IMR-90 (cell line): Measurements from ENCODE around the gene PREP. TPM values are rescaled to one million over a fixed set of nuclear protein-coding genes. Genes with fewer than 3 reads are reported as not detected.

Experiments
- ATAC-seq: fragments of 200-7000 bp; cut with Tn5 transposase; 2 replicates; pipeline ENCODE4 v1.9.1; 2020; ENCODE audit warnings: low read depth, mild to moderate bottlenecking, moderate library complexity
- BruUV-seq: library from RNA; stranded (reverse); fragments of 400-500 nt; replicated peaks from 2 replicates; lab custom pipeline; 2021; lab: Mats Ljungman, UMichigan
- CTCF ChIA-PET: fragments of 300-600 bp; formaldehyde crosslinking; extraction: SDS; loops from one replicate; lab custom pipeline; 2021; ENCODE audit warnings: antibody characterized with exemption; lab: Yijun Ruan, JAX
- POLR2A ChIA-PET: fragments of 300-600 bp; sonication (Branson Sonifier 250); formaldehyde crosslinking; loops from one replicate; lab custom pipeline; 2022; ENCODE audit warnings: antibody characterized with exemption; ENCODE audit not compliant: unreplicated experiment; lab: Charles Lee
- DNase-seq: peaks from one replicate; pipeline ENCODE4 v3.0.0; 2013
- H2AFZ ChIP-seq: replicated peaks from 2 replicates; pipeline ENCODE3; 2013; ENCODE audit warnings: low read length, mild to moderate bottlenecking; ENCODE audit not compliant: poor library complexity
- H2AK5ac ChIP-seq: 2 replicates; pipeline ENCODE4 v1.6.1; 2013; ENCODE audit warnings: low read depth, low read length, inconsistent platforms
- H2AK9ac ChIP-seq: replicated peaks from 2 replicates; pipeline ENCODE3; 2013; ENCODE audit warnings: mild to moderate bottlenecking, low read depth, low read length, moderate library complexity; ENCODE audit not compliant: poor library complexity
- H2BK120ac ChIP-seq: 2 replicates; pipeline ENCODE4 v1.6.1; 2013; ENCODE audit warnings: low read depth, low read length, inconsistent platforms
- H2BK15ac ChIP-seq: 3 replicates; pipeline ENCODE4 v1.6.1; 2013; ENCODE audit warnings: low read depth, low read length, inconsistent platforms
- H2BK20ac ChIP-seq: 2 replicates; pipeline ENCODE4 v1.6.1; 2013; ENCODE audit warnings: low read depth, mild to moderate bottlenecking, inconsistent platforms, low read length, moderate library complexity
- H2BK5ac ChIP-seq: 2 replicates; pipeline ENCODE4 v1.6.1; 2013; ENCODE audit warnings: mild to moderate bottlenecking, low read depth, low read length, inconsistent platforms; ENCODE audit not compliant: poor library complexity, severe bottlenecking
- H3K14ac ChIP-seq: replicated peaks from 2 replicates; pipeline ENCODE4 v1.6.1; 2013; ENCODE audit warnings: low read depth, low read length, inconsistent platforms
- H3K18ac ChIP-seq: 2 replicates; pipeline ENCODE4 v1.6.1; 2013; ENCODE audit warnings: low read depth, low read length, control low read depth
- H3K23ac ChIP-seq: 2 replicates; pipeline ENCODE4 v1.6.1; 2013; ENCODE audit warnings: low read depth, low read length, inconsistent platforms
- H3K27ac ChIP-seq: 2 replicates; pipeline ENCODE4 v1.5.1; 2013; ENCODE audit warnings: mild to moderate bottlenecking, control low read depth, low read length; ENCODE audit not compliant: insufficient read depth
- H3K27me3 ChIP-seq: 2 replicates; pipeline ENCODE4 v1.6.1; 2013; ENCODE audit warnings: low read length; ENCODE audit not compliant: control insufficient read depth, insufficient read depth
- H3K36me3 ChIP-seq: 2 replicates; pipeline ENCODE4 v1.6.1; 2013; ENCODE audit warnings: low read length, mixed read lengths; ENCODE audit not compliant: control insufficient read depth, insufficient read depth
- H3K4ac ChIP-seq: 2 replicates; pipeline ENCODE4 v1.6.1; 2013; ENCODE audit warnings: low read depth, low read length, inconsistent platforms
- H3K4me1 ChIP-seq: 2 replicates; pipeline ENCODE4 v1.6.1; 2013; ENCODE audit warnings: low read length, mixed read lengths; ENCODE audit not compliant: control insufficient read depth, insufficient read depth
- H3K4me2 ChIP-seq: 2 replicates; pipeline ENCODE4 v1.6.1; 2013; ENCODE audit warnings: low read depth, mild to moderate bottlenecking, control low read depth, low read length, moderate library complexity
- H3K4me3 ChIP-seq: 2 replicates; pipeline ENCODE4 v1.5.1; 2013; ENCODE audit warnings: low read depth, mild to moderate bottlenecking, control low read depth, low read length, moderate library complexity; ENCODE audit not compliant: insufficient read depth
- H3K56ac ChIP-seq: 2 replicates; pipeline ENCODE4 v1.6.1; 2013; ENCODE audit warnings: low read length, inconsistent platforms; ENCODE audit not compliant: insufficient read depth; ENCODE audit errors: extremely low read depth
- H3K79me1 ChIP-seq, 2 experiments: 2 replicates each; pipeline ENCODE4 v1.6.1; 2013; ENCODE audit warnings: low read length in 2 of 2, inconsistent platforms in 1 of 2, low read depth in 1 of 2
- H3K9ac ChIP-seq: 2 replicates; pipeline ENCODE4 v1.6.1; 2013; ENCODE audit warnings: low read depth, low read length, control low read depth
- H3K9me1 ChIP-seq: 2 replicates; pipeline ENCODE4 v1.6.1; 2013; ENCODE audit warnings: low read length, inconsistent platforms; ENCODE audit not compliant: insufficient read depth
- H3K9me3 ChIP-seq: 2 replicates; pipeline ENCODE4 v1.6.1; 2013; ENCODE audit warnings: low read length; ENCODE audit not compliant: control insufficient read depth, insufficient read depth
- H4K20me1 ChIP-seq: 2 replicates; pipeline ENCODE4 v1.6.1; 2013; ENCODE audit warnings: low read length, inconsistent platforms; ENCODE audit not compliant: insufficient read depth
- H4K5ac ChIP-seq: 2 replicates; pipeline ENCODE4 v1.6.1; 2013; ENCODE audit warnings: mild to moderate bottlenecking, low read depth, low read length, control low read depth
- H4K8ac ChIP-seq, 2 experiments: 2 replicates each; pipeline ENCODE4 v1.6.1; 2013; ENCODE audit warnings: low read depth in 2 of 2, low read length in 2 of 2, control low read depth in 1 of 2, inconsistent platforms in 1 of 2
- H4K91ac ChIP-seq: 2 replicates; pipeline ENCODE4 v1.6.1; 2013; ENCODE audit warnings: low read depth, low read length, inconsistent platforms; ENCODE audit not compliant: insufficient read depth
- BHLHE40 ChIP-seq: fragments of 150-350 bp; IDR thresholded peaks from 2 replicates; pipeline ENCODE4 v1.6.1; 2016; ENCODE audit warnings: mild to moderate bottlenecking, low read depth, low read length
- CHD1 ChIP-seq: IDR thresholded peaks from 2 replicates; pipeline ENCODE4 v1.6.1; 2012; ENCODE audit warnings: low read depth, low read length, improper control_type of control experiment
- MAFK ChIP-seq: IDR thresholded peaks from 2 replicates; pipeline ENCODE4 v1.6.1; 2012; ENCODE audit warnings: low read depth, low read length, improper control_type of control experiment
- NFE2L2 ChIP-seq: fragments of 150-350 bp; IDR thresholded peaks from 2 replicates; pipeline ENCODE4 v1.6.1; 2016; ENCODE audit warnings: low read depth, mild to moderate bottlenecking, low read length
- RCOR1 ChIP-seq: IDR thresholded peaks from 2 replicates; pipeline ENCODE4 v1.6.1; 2012; ENCODE audit warnings: mild to moderate bottlenecking, low read length, improper control_type of control experiment; ENCODE audit not compliant: insufficient replicate concordance
- RFX5 ChIP-seq: IDR thresholded peaks from 2 replicates; pipeline ENCODE4 v1.8.0; 2012; ENCODE audit warnings: low read depth, mild to moderate bottlenecking, low read length, moderate library complexity
- USF2 ChIP-seq: fragments of 150-350 bp; IDR thresholded peaks from 2 replicates; pipeline ENCODE4 v1.6.1; 2017; ENCODE audit warnings: mild to moderate bottlenecking, antibody characterized with exemption, low read length, low read depth
- WGBS, 2 experiments: methylation state at CpG; one replicate each; pipeline versions ENCODE4 v1.1.5 to v1.1.7; 2013; ENCODE audit warnings: missing lambda C conversion rate in 2 of 2; ENCODE audit not compliant: insufficient read length in 1 of 2; ENCODE audit errors: extremely low coverage in 2 of 2; 5-methylcytosine and 5-hydroxymethylcytosine counted together
- dilution Hi-C: fragments of 300-500 bp; cut with HindIII; formaldehyde crosslinking; loops from one replicate; pipeline ENCODE4 v1.14.3; 2018; ENCODE audit warnings: low sequenced_read_pairs; ENCODE audit not compliant: unreplicated experiment
- in situ Hi-C: fragments of 300-500 bp; cut with MboI; formaldehyde crosslinking; loops from 3 replicates; pipeline ENCODE4 v1.14.3; 2019; ENCODE audit warnings: low sequenced_read_pairs, inconsistent platforms, mixed read lengths
- intact Hi-C: fragments of 100-400 bp; cut with micrococcal nuclease; formaldehyde crosslinking; loops from 2 replicates; pipeline ENCODE4 v1.10.0; 2022
- polyA plus RNA-seq, 3 experiments: library from polyadenylated mRNA; depleted of rRNA; stranded (reverse); fragments of >200 nt; gene quantifications; 2 replicates each; pipeline ENCODE4 v1.2.3, GENCODE V29; 2012; ENCODE audit warnings: low replicate concordance in 1 of 3
- total RNA-seq: library from RNA; depleted of rRNA; stranded (reverse); fragments of >200 nt; gene quantifications from 2 replicates; pipeline ENCODE4 v1.2.3, GENCODE V29; 2012

Gene PREP
- total and polyA plus RNA-seq, 2 of the 4 experiments (the other 2 are of a cell fraction): 21.0 to 25.7 TPM

GRCh38 chr6:105397987-105398386, 4.9 kb downstream of the PREP start:
- no peak overlapping the region for H2BK15ac ChIP-seq
- no peak overlapping the region for H3K23ac ChIP-seq
- H2AK9ac ChIP-seq: no peak overlapping the region
- H3K56ac ChIP-seq: no peak overlapping the region
- no peak overlapping the region for H3K4ac ChIP-seq
- peaks cover 24% of the 10 kb centered on the region for H4K20me1 ChIP-seq
- no peak overlapping the region for H4K5ac ChIP-seq
- TF ChIP-seq CHD1: no peak
- no peak for TF ChIP-seq RFX5
- no peak for TF ChIP-seq RCOR1
- no peak for TF ChIP-seq MAFK
- TF ChIP-seq BHLHE40: no peak
- no peak for TF ChIP-seq NFE2L2
- no peak for TF ChIP-seq USF2
- H3K9me3 ChIP-seq: no peaks in the 10 kb centered on the region
- H4K8ac ChIP-seq: no peak overlapping the region
- H3K27ac ChIP-seq: no peak overlapping the region
- POLR2A ChIA-PET: no interaction called here
- ATAC-seq (no peak), DNase-seq (no peak)
- WGBS, 2 experiments: 50% methylated on average over 1 of the region's 6 CpGs; no CpG with 5 or more reads in 1 of the 2 experiments
- H3K14ac ChIP-seq: no peak overlapping the region
- no peak overlapping the region for H2AFZ ChIP-seq
- H3K9me1 ChIP-seq: peaks cover 2% of the 10 kb centered on the region; the same call in 1 of the 2 replicates
- no peak overlapping the region for H3K4me2 ChIP-seq
- H3K9ac ChIP-seq: no peak overlapping the region
- H3K36me3 ChIP-seq: peaks cover 7% of the 10 kb centered on the region
- H4K91ac ChIP-seq: no peak overlapping the region
- H3K79me1 ChIP-seq: peaks cover 34 to 40% of the 10 kb centered on the region in 2 experiments
- intact Hi-C loops: no loop called here
- no peak overlapping the region for H3K18ac ChIP-seq
- dilution Hi-C loops: no loop called here
- no peak overlapping the region for H3K4me3 ChIP-seq
- no peaks in the 10 kb centered on the region for H3K27me3 ChIP-seq
- no peaks in the 10 kb centered on the region; the same call in 1 of the 2 replicates for H3K4me1 ChIP-seq
- CTCF ChIA-PET: interaction anchor here (1.3 kb wide), 1 partner anchor 320 kb away, joined by 3 read pairs; no protein-coding TSS in a partner anchor
- in situ Hi-C loops: no loop called here
- no peak overlapping the region for H2BK5ac ChIP-seq
- H2BK20ac ChIP-seq: no peak overlapping the region
- H2AK5ac ChIP-seq: no peak overlapping the region
- no TSS peak for BruUV-seq
- no peak overlapping the region for H2BK120ac ChIP-seq
